CD4-positive, CD25-positive, alpha-beta regulatory T cell (primary cell): ENCODE measurements around the gene ASB10. TPM values are rescaled to one million over a fixed set of nuclear protein-coding genes. Genes with fewer than 3 reads are reported as not detected.

Experiments
- ATAC-seq, 2 donors: fragments of 150-1000 bp; cut with Tn5 transposase; one replicate each; pipeline ENCODE4 v1.10.0; 2021; ENCODE audit warnings: low read depth in 2 of 2, moderate number of reproducible peaks in 2 of 2, moderate library complexity in 1 of 2
- DNase-seq, 3 donors: peaks; one replicate each; pipeline versions ENCODE4 v3.0.0 to v3.0.0-alpha.2; 2012 to 2022; ENCODE audit warnings: mixed read lengths in 1 of 3
- H3K27ac ChIP-seq: one replicate; pipeline ENCODE4 v1.7.0; 2013; ENCODE audit warnings: mild to moderate bottlenecking, low read length; ENCODE audit not compliant: insufficient read depth, poor library complexity, severe bottlenecking
- H3K27me3 ChIP-seq: one replicate; pipeline ENCODE4 v1.7.0; 2013; ENCODE audit warnings: low read length; ENCODE audit not compliant: control insufficient read depth, insufficient read depth
- H3K36me3 ChIP-seq: one replicate; pipeline ENCODE4 v1.7.0; 2013; ENCODE audit warnings: mild to moderate bottlenecking, low read length, moderate library complexity; ENCODE audit not compliant: control insufficient read depth, insufficient read depth
- H3K4me1 ChIP-seq: 2 replicates; pipeline ENCODE4 v1.7.0; 2013; ENCODE audit warnings: mild to moderate bottlenecking, low read length; ENCODE audit not compliant: insufficient read depth, control insufficient read depth, poor library complexity, severe bottlenecking
- H3K4me3 ChIP-seq: one replicate; pipeline ENCODE4 v1.7.0; 2013; ENCODE audit warnings: low read depth, mild to moderate bottlenecking, low read length, moderate library complexity
- H3K9me3 ChIP-seq, 2 experiments: 1 replicate in 1 of 2; 2 replicates in 1 of 2; pipeline ENCODE4 v1.7.0; 2013; ENCODE audit warnings: low read length in 2 of 2, mild to moderate bottlenecking in 1 of 2, moderate library complexity in 1 of 2; ENCODE audit not compliant: control insufficient read depth in 2 of 2
- H3K27ac Mint-ChIP-seq, 3 donors: one replicate each; pipeline ENCODE4 v1.8.0; 2020 to 2022; ENCODE audit warnings: mild to moderate bottlenecking in 3 of 3, mixed read lengths in 3 of 3, moderate library complexity in 2 of 3
- H3K27me3 Mint-ChIP-seq: one replicate; pipeline ENCODE4 v1.8.0; 2022; ENCODE audit warnings: mild to moderate bottlenecking, mixed read lengths
- H3K36me3 Mint-ChIP-seq: one replicate; pipeline ENCODE4 v1.8.0; 2020; ENCODE audit warnings: mixed read lengths
- H3K4me1 Mint-ChIP-seq, 4 donors: one replicate each; pipeline ENCODE4 v1.8.0; 2020 to 2022; ENCODE audit warnings: mixed read lengths in 4 of 4, mild to moderate bottlenecking in 1 of 4
- H3K4me3 Mint-ChIP-seq, 4 donors: one replicate each; pipeline ENCODE4 v1.8.0; 2020 to 2022; ENCODE audit warnings: mild to moderate bottlenecking in 4 of 4, mixed read lengths in 4 of 4, moderate library complexity in 3 of 4
- H3K9me3 Mint-ChIP-seq, 7 donors: one replicate each; pipeline ENCODE4 v1.8.0; 2020 to 2022; ENCODE audit warnings: mixed read lengths in 7 of 7, mild to moderate bottlenecking in 3 of 7, moderate library complexity in 2 of 7
- polyA plus RNA-seq, 4 donors: library from polyadenylated mRNA; unstranded; fragments of 300-500 nt; fragmentation: Illumina TruSeq; gene quantifications; one replicate each; pipeline ENCODE4 v1.2.3, GENCODE V29; 2021
- total RNA-seq: library from RNA; stranded (reverse); gene quantifications from one replicate; pipeline ENCODE4 v1.2.3, GENCODE V29; 2022

Gene ASB10
- total and polyA plus RNA-seq, 5 donors from 2014 or later = not detected

- H3K27me3 Mint-ChIP-seq = peaks cover 26% of the 10 kb centered on the region
- Histone ChIP-seq H3K4me1 (no peaks in the 10 kb centered on the region), H3K9me3 (no peaks in the 10 kb centered on the region), H3K4me3 (no peak overlapping the region), H3K27ac (no peak overlapping the region), H3K27me3 (peaks cover 2% of the 10 kb centered on the region), H3K36me3 (no peaks in the 10 kb centered on the region)
- ATAC-seq (no peak), DNase-seq (no peak)
- no peak overlapping the region for H3K27ac Mint-ChIP-seq
- no peaks in the 10 kb centered on the region for H3K4me1 Mint-ChIP-seq
- H3K36me3 Mint-ChIP-seq = no peaks in the 10 kb centered on the region
- peaks cover 0 to 2% (median 0%) of the 10 kb centered on the region in 7 donors for H3K9me3 Mint-ChIP-seq
- no peak overlapping the region for H3K4me3 Mint-ChIP-seq
Observed at GRCh38 chr7:151192002-151192539, 5.0 kb upstream of the ASB10 start.

DNA sequence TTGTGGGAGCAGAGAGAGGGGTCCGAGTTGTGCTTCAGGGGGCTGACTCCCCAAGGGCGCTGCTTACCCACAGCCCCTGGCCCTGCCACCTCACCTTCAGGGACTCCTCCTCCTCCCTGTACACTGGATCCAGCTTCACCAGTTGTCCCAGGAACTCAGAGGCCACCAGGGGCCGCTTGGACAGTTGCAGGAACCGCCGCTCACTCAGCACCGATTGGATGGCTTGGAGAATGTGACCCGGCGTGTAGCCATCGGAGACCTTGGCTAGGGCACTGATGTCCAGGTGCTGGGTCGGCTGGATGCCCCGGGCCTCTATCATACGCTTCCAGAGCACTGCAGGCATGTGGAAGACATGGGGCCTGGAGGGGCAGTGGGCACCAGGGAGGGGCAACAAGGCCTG, 4.5 kb upstream of the ASB10 start:
- Mint-ChIP-seq H3K27me3 (peaks cover 26% of the 10 kb centered on the region), H3K36me3 (no peaks in the 10 kb centered on the region), H3K27ac (no peak overlapping the region), H3K4me1 (no peaks in the 10 kb centered on the region), H3K4me3 (no peak overlapping the region), H3K9me3 (peaks cover 0 to 2% (median 0%) of the 10 kb centered on the region in 7 donors)
- no peak overlapping the region for H3K4me3 ChIP-seq
- no peak overlapping the region for H3K27ac ChIP-seq
- peaks cover 2% of the 10 kb centered on the region for H3K27me3 ChIP-seq
- H3K9me3 ChIP-seq = no peaks in the 10 kb centered on the region
- DNase-seq = no peak
- no peaks in the 10 kb centered on the region for H3K4me1 ChIP-seq
- no peaks in the 10 kb centered on the region for H3K36me3 ChIP-seq
- no peak for ATAC-seq

GRCh38 chr7:151189038-151189437, 2.0 kb upstream of the ASB10 start:
- DNase-seq (no peak), ATAC-seq (no peak)
- Mint-ChIP-seq H3K27ac (no peak overlapping the region), H3K36me3 (no peaks in the 10 kb centered on the region), H3K9me3 (no peaks in the 10 kb centered on the region), H3K4me1 (no peaks in the 10 kb centered on the region), H3K4me3 (no peak overlapping the region), H3K27me3 (peaks cover 14% of the 10 kb centered on the region)
- Histone ChIP-seq H3K36me3 (no peaks in the 10 kb centered on the region), H3K4me3 (no peak overlapping the region), H3K4me1 (no peaks in the 10 kb centered on the region), H3K9me3 (no peaks in the 10 kb centered on the region), H3K27me3 (peaks cover 2% of the 10 kb centered on the region), H3K27ac (no peak overlapping the region)

DNA sequence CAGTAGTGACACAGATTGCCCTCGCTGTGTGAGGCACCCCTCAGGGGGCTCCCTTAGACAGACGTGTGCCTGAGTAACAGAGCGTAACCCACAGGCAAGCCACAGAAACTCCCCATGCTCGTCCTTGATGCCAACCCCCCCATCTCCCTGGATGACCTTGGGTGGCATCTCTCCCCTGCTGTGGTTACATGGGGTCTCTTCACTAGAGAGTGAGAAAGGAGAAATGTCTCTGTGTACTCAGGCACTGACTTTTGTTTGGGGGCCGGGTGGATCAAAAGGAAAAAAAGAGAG, 1.1 kb upstream of the ASB10 start:
- ATAC-seq = no peak
- no peak overlapping the region for H3K27ac Mint-ChIP-seq

DNA sequence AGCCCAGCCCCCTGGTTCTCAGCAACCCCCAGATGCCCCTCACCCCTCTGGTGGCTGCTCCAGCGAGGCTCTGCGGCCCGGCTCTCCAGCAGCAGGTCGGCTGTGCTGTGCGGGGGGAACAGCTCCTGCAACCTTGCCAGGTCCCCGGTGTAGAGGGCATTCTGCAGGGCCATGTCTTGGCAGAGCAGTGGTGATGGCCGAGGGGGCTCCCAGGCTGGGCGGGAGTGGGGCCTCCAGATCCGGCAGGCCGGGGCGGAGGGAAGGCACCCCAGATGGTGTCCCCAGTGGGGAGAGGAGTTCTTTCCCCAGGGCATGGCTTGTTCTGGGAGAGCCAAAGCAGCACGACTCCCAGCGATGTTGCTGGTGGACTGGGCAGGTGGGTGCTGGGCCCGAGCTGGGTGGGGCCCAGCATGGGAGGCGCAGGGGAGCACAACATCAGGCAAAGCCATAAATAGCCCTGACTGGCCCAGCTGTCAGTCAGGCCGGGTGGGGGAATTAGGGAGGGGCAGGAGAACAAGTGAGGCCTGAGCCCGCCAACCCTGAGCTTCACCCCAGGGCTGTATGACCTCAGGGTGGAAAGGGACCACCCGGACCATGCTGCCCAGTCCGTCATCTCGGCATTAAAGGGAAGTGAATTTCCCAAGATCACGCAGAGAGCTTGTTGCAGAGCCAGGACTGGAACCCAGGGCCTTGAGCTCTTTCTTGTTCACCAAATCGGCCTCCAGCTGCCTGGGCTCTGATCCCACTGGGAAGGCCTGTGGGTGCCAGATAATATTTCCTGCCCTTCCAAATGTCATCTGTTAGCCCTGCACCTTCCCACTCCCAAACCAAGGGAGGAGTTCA, 580 bp upstream of the ASB10 start:
- H3K27me3 ChIP-seq = peaks cover 2% of the 10 kb centered on the region
- Mint-ChIP-seq H3K4me3 (no peak overlapping the region), H3K9me3 (no peaks in the 10 kb centered on the region), H3K36me3 (no peaks in the 10 kb centered on the region), H3K27ac (no peak overlapping the region), H3K4me1 (no peaks in the 10 kb centered on the region), H3K27me3 (peaks cover 14% of the 10 kb centered on the region)
- no peaks in the 10 kb centered on the region for H3K9me3 ChIP-seq
- no peaks in the 10 kb centered on the region for H3K4me1 ChIP-seq
- DNase-seq (no peak), ATAC-seq (no peak)
- no peaks in the 10 kb centered on the region for H3K36me3 ChIP-seq
- no peak overlapping the region for H3K27ac ChIP-seq
- no peak overlapping the region for H3K4me3 ChIP-seq

More for the DNA sequence above, 1.1 kb upstream of the ASB10 start:
- Mint-ChIP-seq H3K9me3 (no peaks in the 10 kb centered on the region), H3K4me3 (no peak overlapping the region), H3K27me3 (peaks cover 14% of the 10 kb centered on the region), H3K4me1 (no peaks in the 10 kb centered on the region), H3K36me3 (no peaks in the 10 kb centered on the region)
- no peak overlapping the region for H3K27ac ChIP-seq
- no peak overlapping the region for H3K4me3 ChIP-seq
- peaks cover 2% of the 10 kb centered on the region for H3K27me3 ChIP-seq
- H3K9me3 ChIP-seq = no peaks in the 10 kb centered on the region
- no peaks in the 10 kb centered on the region for H3K4me1 ChIP-seq
- H3K36me3 ChIP-seq = no peaks in the 10 kb centered on the region
- no peak for DNase-seq

DNA sequence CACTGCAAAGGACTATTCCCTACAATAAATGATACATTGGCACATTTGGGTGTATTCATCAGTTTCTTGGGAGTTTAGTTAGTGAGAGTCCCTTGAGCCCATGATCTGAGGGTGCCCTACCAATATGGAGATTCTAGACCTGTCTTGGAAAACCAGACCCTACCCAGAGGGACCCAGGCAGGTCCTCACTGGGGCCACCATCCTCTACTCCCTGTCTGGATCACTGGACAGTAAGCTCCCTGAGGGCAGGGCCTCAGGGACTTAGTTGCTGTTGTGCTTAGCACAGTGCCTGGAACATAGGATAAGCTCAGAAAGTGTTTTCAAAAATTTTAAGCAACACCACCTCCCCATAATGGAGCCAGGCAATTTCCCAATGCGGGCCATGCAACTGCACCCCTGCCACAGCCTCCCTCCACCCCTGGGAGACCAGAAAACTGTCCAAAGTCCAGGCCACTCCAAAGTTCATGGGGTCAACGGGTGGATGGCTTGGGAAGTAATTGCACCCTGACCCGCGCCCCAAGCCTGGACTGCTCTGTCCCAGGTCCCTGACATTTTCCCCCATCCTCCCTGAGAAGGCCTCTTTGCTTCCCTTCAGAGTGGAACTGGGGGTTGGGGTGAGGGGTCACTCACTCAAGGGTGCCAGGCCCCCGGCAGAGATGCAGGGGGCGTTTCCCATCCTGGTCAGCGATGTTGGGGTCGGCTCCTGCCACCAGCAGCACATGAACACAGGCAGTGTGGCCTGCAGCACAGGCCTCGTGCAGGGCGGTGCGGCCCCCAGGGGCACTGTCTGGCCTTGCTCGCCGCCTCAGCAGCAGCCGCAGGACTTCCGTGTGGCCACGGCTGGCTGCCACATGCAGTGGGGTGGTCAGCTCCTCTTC, 1.0 kb downstream of the ASB10 start:
- Histone ChIP-seq H3K27ac (no peak overlapping the region), H3K4me3 (no peak overlapping the region), H3K4me1 (no peaks in the 10 kb centered on the region), H3K36me3 (no peaks in the 10 kb centered on the region), H3K27me3 (peaks cover 2% of the 10 kb centered on the region), H3K9me3 (no peaks in the 10 kb centered on the region)
- DNase-seq (no peak), ATAC-seq (no peak)
- Mint-ChIP-seq H3K27me3 (peaks cover 14% of the 10 kb centered on the region), H3K27ac (no peak overlapping the region), H3K4me1 (no peaks in the 10 kb centered on the region), H3K4me3 (no peak overlapping the region), H3K36me3 (no peaks in the 10 kb centered on the region), H3K9me3 (no peaks in the 10 kb centered on the region)

DNA sequence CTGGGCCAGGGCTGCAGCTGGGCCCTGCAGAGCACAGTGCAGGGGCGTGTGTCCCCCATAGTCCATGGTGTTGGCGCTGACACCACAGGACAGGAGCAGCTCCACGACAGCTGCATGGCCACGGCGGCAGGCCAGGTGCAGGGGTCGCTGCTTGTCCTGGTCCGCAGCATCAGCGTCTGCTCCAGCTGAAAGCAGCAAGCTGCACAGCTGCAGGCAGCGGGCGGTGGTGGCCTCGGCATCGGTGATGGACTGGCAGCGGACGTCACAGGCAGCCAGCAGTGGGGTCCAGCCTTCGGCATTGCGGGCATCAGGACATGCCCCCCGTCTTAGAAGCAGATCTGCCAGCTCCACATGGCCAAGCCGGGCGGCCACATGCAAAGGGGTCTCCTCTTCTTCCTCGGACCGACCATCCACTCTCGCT, 6.0 kb downstream of the ASB10 start:
- ATAC-seq = no peak
- Histone ChIP-seq H3K27me3 (no peaks in the 10 kb centered on the region), H3K4me3 (no peak overlapping the region), H3K4me1 (no peaks in the 10 kb centered on the region), H3K27ac (no peak overlapping the region), H3K36me3 (no peaks in the 10 kb centered on the region), H3K9me3 (no peaks in the 10 kb centered on the region)
- H3K4me1 Mint-ChIP-seq = no peaks in the 10 kb centered on the region
- peaks cover 15% of the 10 kb centered on the region for H3K27me3 Mint-ChIP-seq
- H3K9me3 Mint-ChIP-seq = no peaks in the 10 kb centered on the region
- DNase-seq = no peak
- no peaks in the 10 kb centered on the region for H3K36me3 Mint-ChIP-seq
- no peak overlapping the region for H3K4me3 Mint-ChIP-seq
- H3K27ac Mint-ChIP-seq = no peak overlapping the region
